Stimulated activated naive CD8-positive, alpha-beta T cell treated with anti-CD3 and anti-CD28 coated beads, Interleukin-15, Interleukin-2, amounts not matched to agents 100 U/mL and 50 U/mL, for 24 hours (primary cell): ENCODE data around the gene FGF21.
A peak's percentile ranks its signal among the peaks of the same experiment; 100 is the strongest.
"Not testable (repeated sequence)": the region's sequence is repeated elsewhere in the genome, so short reads cannot be mapped to it uniquely, and the experiment has no call there.

Experiments
- ATAC-seq: fragments of 150-1000 bp; cut with Tn5 transposase; one replicate; pipeline ENCODE4 v1.10.0; 2021
- DNase-seq: peaks from one replicate; pipeline ENCODE4 v3.0.0; 2021

Gene FGF21, protein sequence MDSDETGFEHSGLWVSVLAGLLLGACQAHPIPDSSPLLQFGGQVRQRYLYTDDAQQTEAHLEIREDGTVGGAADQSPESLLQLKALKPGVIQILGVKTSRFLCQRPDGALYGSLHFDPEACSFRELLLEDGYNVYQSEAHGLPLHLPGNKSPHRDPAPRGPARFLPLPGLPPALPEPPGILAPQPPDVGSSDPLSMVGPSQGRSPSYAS

GRCh38 chr19:48755084-48755641, at the start of gene FGF21:
TSS of gene FGF21 (plus strand) at chr19:48755524. CDS start at chr19:48756237, 713 bp downstream.
- DNase-seq, result no peak

GRCh38 chr19:48708471-48708870, 46.9 kb upstream of the FGF21 start:
- no peak for ATAC-seq

More at GRCh38 chr19:48755084-48755641, at the start of gene FGF21:
- no peak for ATAC-seq

GRCh38 chr19:48711106-48711662, 44.1 kb upstream of the FGF21 start:
- DNase-seq, result no peak
- ATAC-seq, result no peak

More at GRCh38 chr19:48708471-48708870, 46.9 kb upstream of the FGF21 start:
- no peak for DNase-seq

GRCh38 chr19:48713041-48713863, 42.1 kb upstream of the FGF21 start:
- DNase-seq (no peak), ATAC-seq (no peak)

- ATAC-seq, result peak; percentile 93
- DNase-seq, result peak; percentile 98
These were observed 41.2 kb upstream of the FGF21 start for GRCh38 chr19:48713864-48714755.

DNA sequence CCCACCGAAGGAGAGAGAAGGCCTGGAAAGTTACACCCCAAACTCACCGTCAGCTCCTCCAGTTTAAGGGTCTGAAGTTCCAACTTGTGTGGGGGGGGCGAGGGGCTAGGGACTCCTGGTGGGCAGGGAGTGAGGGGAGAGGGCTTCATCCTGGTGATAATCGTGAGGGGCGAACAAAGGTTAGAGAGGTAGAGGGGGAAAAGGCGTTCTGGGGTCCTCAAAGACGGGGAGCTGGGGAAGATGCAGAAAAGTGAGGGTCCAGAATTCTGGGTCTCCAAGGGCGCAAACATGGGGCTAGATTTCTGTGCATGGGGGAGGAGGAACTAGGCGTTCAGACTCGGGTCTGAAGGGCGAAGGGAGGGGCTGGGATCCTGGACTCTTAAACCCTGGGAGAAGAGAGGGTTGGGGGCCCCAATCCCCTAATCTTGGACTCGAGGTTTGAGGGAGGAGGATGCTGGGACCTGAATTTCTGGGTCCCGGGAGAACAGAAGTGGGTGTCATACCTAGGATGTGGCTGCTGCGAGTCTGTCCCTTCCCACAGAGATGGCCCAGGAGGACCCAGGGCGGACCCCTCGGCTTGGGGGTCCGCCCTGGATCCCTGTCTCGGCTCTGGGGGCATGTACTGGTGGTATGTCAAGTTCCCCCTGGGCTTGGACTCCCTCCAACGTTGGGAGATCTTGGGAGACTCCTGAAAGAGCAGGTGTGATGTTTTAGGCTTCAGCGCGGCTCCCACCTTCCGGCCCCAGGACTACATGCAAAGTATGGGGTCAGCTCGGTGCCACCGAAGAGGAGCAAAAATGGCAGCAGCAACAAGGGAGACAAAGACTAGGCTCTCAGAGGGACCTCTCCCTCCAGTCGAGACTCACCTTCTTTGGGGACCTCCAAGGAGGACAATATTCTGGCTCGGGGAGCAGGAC, 40.3 kb upstream of the FGF21 start:
- DNase-seq (no peak), ATAC-seq (no peak)

- ATAC-seq (no peak), DNase-seq (no peak)
These were observed 39.6 kb upstream of the FGF21 start for GRCh38 chr19:48715681-48716171.

DNA sequence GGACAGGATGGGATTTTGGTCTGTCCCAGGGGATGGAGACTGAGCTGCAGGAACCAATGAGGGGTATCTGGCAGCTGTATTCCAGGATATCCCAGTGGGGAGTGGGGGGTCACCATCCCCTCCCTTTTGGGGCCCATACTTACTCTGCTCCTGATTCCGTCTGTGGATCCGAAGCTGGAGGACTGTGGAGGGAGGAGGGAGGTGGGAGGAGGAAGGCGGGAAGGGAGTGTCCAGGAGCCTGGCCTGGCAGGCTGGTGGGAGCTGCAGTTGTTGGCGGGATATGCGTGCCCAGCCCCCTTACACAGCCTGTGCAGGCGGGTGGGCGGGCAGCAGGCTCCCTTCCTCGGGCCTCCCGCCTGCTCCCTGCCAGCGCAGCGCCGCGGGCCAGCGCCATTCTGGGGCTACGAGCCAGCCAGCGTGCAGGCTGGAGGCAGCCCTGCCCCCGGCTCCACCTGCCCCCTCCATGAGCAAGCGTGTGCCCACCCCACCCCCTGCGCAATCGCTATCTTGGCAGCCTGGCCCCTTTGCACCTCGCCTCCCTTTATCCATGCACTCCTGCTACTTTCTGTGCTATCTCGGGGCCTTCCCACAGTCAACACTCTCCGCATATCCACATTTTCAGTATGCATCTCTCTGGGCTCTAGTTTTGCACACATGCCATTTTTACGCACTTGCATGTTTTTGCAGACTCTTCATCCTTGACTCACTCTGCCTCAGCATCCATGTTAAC, 38.6 kb upstream of the FGF21 start:
- ATAC-seq, result no peak
- no peak for DNase-seq

DNA sequence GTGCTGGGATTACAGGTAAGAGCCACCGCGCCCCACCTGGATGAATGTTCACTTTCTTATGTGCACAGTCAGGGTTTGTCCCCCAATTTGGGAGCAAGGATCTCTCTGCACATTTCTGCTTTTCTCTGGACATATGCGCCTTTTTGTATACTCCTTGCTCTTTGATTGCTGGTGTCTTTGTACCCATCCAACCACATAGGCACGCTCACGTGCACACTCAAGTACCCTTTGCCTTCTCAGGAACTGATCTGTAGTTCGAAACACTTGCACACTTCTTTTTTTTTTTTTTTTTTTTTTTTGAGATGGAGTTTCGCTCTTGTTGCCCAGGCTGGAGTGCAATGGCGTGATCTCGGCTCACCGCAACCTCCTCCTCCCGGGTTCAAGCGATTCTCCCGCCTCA, 37.2 kb upstream of the FGF21 start:
- DNase-seq, ATAC-seq: not testable (repeated sequence)

DNA sequence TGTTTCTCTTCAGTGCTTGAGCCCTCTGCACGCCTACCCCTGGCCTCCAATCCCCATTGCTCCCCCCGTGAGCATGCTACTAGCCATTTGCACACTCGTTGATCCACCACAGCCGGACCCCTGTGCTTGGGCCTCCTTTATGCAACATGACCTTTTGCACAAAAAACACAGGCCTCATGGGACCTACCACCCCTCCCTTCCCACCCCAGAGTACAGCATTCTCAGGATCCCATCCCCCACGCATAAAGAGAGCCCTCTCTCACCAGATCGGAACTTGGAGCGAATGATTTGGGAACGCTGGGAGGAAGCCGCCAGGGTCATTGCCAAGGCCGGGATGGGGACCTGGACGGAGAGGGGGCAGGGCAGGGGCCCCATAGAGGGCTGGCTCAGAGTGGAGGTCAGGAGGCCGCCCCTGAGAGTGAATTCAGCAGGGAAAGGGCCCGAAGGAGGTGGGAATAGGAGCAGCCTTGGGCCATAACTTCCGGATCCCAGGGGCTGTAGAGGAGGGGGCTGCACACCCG, 36.6 kb upstream of the FGF21 start:
- no peak for ATAC-seq
- DNase-seq, result no peak

DNA sequence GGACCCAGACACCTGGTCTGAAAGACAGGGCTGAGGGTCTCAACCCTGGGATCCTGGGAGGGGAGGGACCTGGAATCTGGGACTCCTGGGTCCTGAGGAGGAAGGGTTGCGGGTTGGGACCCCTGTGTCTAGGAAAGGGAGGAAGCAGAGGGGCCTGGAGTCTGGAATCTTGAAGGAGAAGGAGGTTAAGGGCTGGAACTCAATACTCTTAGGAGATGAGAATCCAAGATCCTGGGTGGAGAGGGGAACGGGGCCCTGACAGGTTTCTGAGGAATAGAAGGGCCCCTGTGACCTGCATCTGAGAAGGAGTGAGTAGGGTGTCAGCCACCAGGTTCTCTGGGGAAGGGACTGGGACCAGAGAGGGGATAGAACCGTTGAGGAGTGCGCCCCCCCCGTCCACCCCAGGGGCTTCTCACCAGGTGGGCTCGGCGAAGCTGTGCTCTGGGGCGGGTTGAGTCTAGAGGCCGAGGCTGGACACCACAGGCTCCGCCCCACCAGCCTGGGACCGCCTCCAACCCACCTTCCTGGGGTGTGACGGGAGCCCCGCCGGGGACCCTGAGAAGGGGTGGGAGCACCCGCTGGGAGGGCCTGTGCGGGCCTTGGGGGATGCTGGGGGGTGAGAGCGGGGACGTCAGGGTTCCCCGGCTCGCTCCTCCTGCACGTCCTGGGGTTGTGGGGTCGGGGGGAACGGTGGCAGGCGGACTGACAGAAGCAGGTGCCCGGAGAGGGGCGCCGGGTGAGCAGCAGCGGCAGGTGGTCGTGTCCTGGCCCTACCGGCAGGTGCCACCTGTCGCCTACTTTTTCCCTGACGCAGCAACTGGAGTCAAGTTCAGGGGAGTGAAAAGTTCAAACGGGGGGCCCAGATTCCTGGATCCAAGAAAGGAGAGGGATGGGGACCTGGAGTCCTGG, 35.8 kb upstream of the FGF21 start, which contains the start of gene MAMSTR:
Gene MAMSTR (minus strand): TSS at position 463 of the 909 bp plus-strand sequence. CDS start 694 bp downstream, outside the sequence.
- ATAC-seq (no peak), DNase-seq (no peak)

DNA sequence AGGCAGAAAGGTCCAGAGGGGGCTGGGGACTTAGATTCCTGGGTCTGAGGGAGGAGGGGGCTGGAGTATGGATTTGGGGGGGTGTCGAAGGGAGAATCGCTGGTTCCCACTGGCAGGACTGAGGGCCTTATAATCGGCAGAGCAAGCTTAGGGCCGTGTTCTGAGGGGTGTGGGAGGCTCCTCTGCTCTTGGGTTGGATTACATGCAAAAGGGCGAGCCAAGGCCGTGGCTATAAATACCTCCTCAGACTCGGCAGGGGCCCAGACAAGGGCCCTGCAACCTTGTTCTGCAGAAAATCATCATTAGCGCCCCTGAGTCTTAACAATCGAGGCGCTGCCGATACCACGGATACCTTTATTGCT, 35.1 kb upstream of the FGF21 start:
- DNase-seq (no peak), ATAC-seq (peak; percentile 2)

DNA sequence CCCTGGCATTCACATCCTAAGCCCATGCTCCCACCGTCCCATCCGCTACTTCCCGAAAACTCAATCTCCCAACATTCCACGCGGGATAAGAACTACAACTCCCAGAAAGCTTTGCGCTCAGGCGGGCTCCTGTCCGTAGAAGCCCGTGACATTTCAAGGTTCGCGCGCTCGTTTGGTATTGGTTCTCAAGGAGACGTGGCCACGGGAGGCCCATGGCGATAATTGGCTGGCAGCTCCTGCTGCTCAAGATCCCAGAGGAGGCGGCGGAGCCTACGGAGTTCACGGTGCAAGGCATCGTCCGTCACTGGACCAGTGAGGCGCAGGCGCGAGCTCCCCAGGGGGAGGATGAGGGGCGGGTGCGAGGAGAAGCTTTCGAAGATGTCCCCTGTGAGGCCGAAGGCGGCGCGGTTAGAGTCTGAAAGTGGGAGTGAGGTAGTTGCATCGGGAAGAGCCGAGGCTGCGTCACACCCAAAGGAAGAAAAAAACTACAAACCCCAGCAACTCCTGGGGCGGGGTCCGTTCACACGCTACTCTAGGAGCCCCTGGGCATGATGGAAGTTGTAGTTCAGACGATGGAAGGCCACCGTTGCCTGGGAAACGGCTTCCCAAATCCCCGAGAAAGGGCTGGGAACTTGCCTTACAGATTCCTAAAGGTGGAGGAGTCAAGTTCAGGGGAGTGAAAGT, 34.6 kb upstream of the FGF21 start:
- ATAC-seq, result peak; percentile 94

GRCh38 chr19:48722196-48722708, 33.1 kb upstream of the FGF21 start:
- no peak for ATAC-seq
- no peak for DNase-seq

More for the DNA sequence above, 34.6 kb upstream of the FGF21 start:
- DNase-seq, result peak; percentile 93

DNA sequence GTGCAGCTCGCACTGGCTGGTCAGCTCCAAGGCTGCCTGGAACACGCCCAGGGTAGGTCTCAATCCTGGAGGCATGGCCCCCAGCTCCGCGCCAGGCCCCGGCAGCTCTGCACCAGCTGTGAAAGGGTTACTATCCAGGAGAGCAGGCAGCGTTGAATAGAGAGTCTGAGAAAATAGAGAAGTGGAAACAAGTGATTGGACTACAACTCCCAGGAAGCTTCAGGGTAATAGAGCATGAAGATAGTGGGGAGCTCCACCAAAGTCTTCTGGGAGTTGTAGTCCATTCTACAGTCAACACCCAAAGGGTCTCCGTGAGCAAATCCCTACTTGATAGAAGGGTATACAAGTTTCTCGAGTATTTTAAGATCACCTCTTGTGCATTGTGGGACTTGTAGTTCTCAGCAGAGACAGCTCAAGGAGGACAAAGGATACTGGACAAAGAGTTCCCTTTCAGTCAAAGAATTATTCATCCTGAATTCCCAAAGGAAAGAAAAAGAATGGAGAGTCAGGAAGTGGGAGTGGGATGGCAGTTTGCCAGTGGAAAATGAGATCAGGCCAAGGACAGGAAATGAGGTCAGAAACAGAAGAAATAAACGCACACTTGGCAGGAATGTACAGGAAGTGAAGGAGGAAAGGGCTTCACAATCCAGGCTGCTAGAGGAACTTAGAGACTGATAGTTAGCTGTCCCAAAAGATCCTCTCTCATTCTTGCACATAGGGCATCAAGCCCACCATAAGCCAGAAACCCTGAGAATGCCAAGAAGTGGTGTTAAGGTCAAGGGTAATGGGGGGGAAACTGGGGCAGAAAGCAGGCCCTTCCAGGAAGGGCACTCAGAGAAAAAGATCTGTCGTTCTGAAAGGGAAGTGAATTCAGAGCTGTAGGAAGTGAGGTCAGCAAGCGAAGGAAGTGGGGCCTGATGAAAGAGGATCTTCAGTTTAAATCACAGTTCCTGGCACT, 30.2 kb upstream of the FGF21 start:
- no peak for DNase-seq
- peak; percentile 50 for ATAC-seq

DNA sequence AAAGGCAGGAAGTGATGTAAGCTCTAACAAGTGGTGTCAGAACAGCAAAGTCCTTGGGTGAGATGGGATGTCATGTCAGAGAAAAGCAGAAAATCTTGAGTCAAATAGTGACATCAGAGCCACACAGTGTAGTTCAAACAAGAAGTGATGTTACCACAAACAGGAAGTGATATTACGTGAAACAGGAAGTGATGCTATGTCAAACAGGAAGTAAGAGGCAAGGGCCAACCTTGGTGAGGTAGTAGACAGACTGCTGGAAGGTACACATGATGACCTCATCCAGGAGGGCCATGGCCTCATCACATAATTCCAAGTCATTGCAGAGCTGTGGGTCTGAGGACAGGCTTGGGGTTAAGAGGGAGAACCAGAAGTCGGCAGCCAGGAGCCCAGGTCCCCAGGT, 28.8 kb upstream of the FGF21 start:
- no peak for DNase-seq
- peak; percentile 33 for ATAC-seq
